Measurements from ENCODE around the gene CALN1.

GRCh38 chr7:72140566-72140965, 271.6 kb downstream of the CALN1 start:
- TF ChIP-seq CTCF (IDR thresholded peaks at IDR 0.05): no peak
- no peak for TF ChIP-seq POLR2AphosphoS5 (IDR thresholded peaks at IDR 0.05)
- no peak for TF ChIP-seq POLR2A (IDR thresholded peaks at IDR 0.05; ENCODE audit: low read depth)
